GM18526 (cell line): ENCODE results near the gene FGF18.

Source experiments
- POLR2A ChIP-seq: IDR thresholded peaks from 3 replicates; pipeline ENCODE4 v1.6.1; 2011; ENCODE audit not compliant: insufficient read length; ENCODE audit errors: extremely low read depth

Gene FGF18

GRCh38 chr5:171469326-171469725 lies 49.9 kb downstream of the FGF18 start:
- no peak for TF ChIP-seq POLR2A

- no peak for TF ChIP-seq POLR2A
These were observed 51.0 kb downstream of the FGF18 start for GRCh38 chr5:171470420-171470819.

- TF ChIP-seq POLR2A: no peak
These were observed 54.9 kb downstream of the FGF18 start for GRCh38 chr5:171474230-171474813.

GRCh38 chr5:171475596-171475995 lies 56.1 kb downstream of the FGF18 start:
- no peak for TF ChIP-seq POLR2A

GRCh38 chr5:171476701-171477100 lies 57.3 kb downstream of the FGF18 start:
- TF ChIP-seq POLR2A: no peak

GRCh38 chr5:171477101-171477500 lies 57.7 kb downstream of the FGF18 start:
- TF ChIP-seq POLR2A: no peak

GRCh38 chr5:171477666-171478065 lies 58.2 kb downstream of the FGF18 start:
- TF ChIP-seq POLR2A: no peak

GRCh38 chr5:171478946-171479775 lies 59.7 kb downstream of the FGF18 start:
- no peak for TF ChIP-seq POLR2A

GRCh38 chr5:171479776-171480125 lies 60.3 kb downstream of the FGF18 start:
- no peak for TF ChIP-seq POLR2A

GRCh38 chr5:171480239-171480638 lies 60.8 kb downstream of the FGF18 start:
- TF ChIP-seq POLR2A: no peak

- no peak for TF ChIP-seq POLR2A
These were observed 62.4 kb downstream of the FGF18 start for GRCh38 chr5:171481571-171482433.

GRCh38 chr5:171482434-171482730 lies 62.9 kb downstream of the FGF18 start:
- TF ChIP-seq POLR2A: no peak

GRCh38 chr5:171483551-171484135 lies 64.2 kb downstream of the FGF18 start:
- no peak for TF ChIP-seq POLR2A

- no peak for TF ChIP-seq POLR2A
These were observed 65.0 kb downstream of the FGF18 start for GRCh38 chr5:171484460-171484899.

- no peak for TF ChIP-seq POLR2A
These were observed 66.2 kb downstream of the FGF18 start for GRCh38 chr5:171485668-171486067.

- TF ChIP-seq POLR2A: no peak
These were observed 67.2 kb downstream of the FGF18 start for GRCh38 chr5:171486613-171487012.
